ENCODE measurements around the gene IRAK2. TPM values are rescaled to one million over a fixed set of nuclear protein-coding genes. Genes with fewer than 3 reads are reported as not detected.
"Not testable (repeated sequence)": the region's sequence is repeated elsewhere in the genome, so short reads cannot be mapped to it uniquely, and the experiment has no call there.

Gene IRAK2
- polyA plus RNA-seq, 2 donors, result 6.1 to 7.1 TPM

DNA sequence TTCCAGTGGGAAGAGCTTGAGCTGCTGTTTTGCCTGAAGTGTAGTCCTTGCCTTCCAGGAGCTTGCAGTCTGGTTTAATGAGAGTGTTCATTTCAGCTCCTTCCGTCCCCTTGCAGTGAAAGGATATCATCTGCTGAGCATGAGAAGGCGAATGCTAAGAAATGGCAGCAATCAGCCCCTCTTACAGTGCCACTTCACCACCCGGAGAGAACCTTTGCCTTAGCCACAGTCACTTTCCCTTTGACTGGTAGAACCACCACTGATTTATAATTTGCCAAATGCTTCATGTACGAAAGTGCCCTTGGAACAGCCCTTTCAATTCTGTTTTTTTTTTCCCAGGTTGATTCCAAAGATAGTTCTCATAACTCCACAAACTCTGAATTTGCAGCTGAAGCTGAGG is 95.1 kb downstream of the IRAK2 start:
- Histone ChIP-seq H3K4me1 (ENCODE audit: control insufficient read depth in 2 of 2, insufficient read depth in 2 of 2, low read length in 1 of 2) (no peaks in the 10 kb centered on the region), H3K4me3 (ENCODE audit: low read depth in 1 of 2, low read length in 2 of 2) (no peak overlapping the region), H3K27me3 (ENCODE audit: control insufficient read depth in 1 of 2, insufficient read depth in 2 of 2, low read length in 2 of 2) (no peaks in the 10 kb centered on the region), H3K9me3 (ENCODE audit: control insufficient read depth in 2 of 2, insufficient read depth in 1 of 2, low read depth in 1 of 2, low read length in 1 of 2) (no peaks in the 10 kb centered on the region), H3K36me3 (ENCODE audit: control insufficient read depth in 2 of 2, insufficient read depth in 2 of 2, low read length in 1 of 2) (peaks cover 0 to 12% of the 10 kb centered on the region in 2 donors), H3K27ac (ENCODE audit: low read depth in 2 of 2, low read length in 1 of 2) (no peak overlapping the region)
- WGBS, 2 donors, result 82 to 88% methylated on average over 4 of the region's 4 CpGs

DNA sequence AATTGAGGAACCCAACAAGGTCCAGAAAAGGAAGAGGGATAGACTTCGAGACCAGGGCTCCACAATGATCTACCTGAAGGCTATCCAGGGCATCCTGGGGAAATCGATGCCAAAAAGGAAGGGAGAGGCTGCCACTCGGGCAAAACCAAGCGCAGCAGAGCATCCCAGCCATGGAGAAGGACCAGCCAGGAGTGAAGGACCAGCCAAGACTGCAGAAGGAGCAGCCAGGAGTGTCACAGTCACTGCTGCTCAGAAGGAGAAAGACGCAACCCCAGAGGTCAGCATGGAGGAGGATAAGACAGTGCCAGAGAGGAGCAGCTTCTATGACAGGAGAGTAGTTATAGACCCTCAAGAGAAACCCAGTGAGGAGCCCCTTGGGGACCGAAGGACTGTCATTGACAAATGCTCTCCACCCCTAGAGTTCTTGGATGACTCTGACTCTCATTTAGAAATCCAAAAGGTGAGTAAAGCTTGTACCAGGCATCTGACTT is 95.5 kb downstream of the IRAK2 start:
- H3K27ac ChIP-seq (ENCODE audit: low read depth in 2 of 2, low read length in 1 of 2), result no peak overlapping the region
- H3K4me1 ChIP-seq (ENCODE audit: control insufficient read depth in 2 of 2, insufficient read depth in 2 of 2, low read length in 1 of 2), result no peaks in the 10 kb centered on the region
- peaks cover 0 to 12% of the 10 kb centered on the region in 2 donors for H3K36me3 ChIP-seq (ENCODE audit: control insufficient read depth in 2 of 2, insufficient read depth in 2 of 2, low read length in 1 of 2)
- H3K27me3 ChIP-seq (ENCODE audit: control insufficient read depth in 1 of 2, insufficient read depth in 2 of 2, low read length in 2 of 2), result no peaks in the 10 kb centered on the region
- 84 to 91% methylated on average over 6 of the region's 6 CpGs for WGBS, 2 donors
- H3K9me3 ChIP-seq (ENCODE audit: control insufficient read depth in 2 of 2, insufficient read depth in 1 of 2, low read depth in 1 of 2, low read length in 1 of 2), result no peaks in the 10 kb centered on the region
- no peak overlapping the region for H3K4me3 ChIP-seq (ENCODE audit: low read depth in 1 of 2, low read length in 2 of 2)

DNA sequence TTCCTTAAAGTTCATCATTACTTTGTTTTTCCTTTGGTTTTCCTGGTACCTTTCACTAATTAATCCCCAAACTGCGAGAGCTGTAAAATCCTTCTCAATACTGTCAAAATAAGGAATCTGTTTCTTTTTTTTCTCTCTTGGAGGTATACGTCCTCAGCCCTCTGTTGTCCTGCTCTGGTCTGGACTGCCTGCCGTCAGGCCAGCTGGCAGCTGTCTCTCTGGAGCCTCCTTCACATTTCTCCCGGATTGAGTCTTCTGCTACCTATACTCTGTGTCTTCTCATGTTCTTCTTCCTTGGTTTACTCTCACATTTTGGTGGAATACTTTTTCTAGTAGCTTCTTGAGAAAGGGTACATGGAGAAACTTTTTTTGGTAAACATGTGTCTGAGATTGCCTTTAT is 97.3 kb downstream of the IRAK2 start:
- Histone ChIP-seq H3K4me1 (ENCODE audit: control insufficient read depth in 2 of 2, insufficient read depth in 2 of 2, low read length in 1 of 2) (no peaks in the 10 kb centered on the region), H3K27me3 (ENCODE audit: control insufficient read depth in 1 of 2, insufficient read depth in 2 of 2, low read length in 2 of 2) (no peaks in the 10 kb centered on the region), H3K4me3 (ENCODE audit: low read depth in 1 of 2, low read length in 2 of 2) (no peak overlapping the region), H3K27ac (ENCODE audit: low read depth in 2 of 2, low read length in 1 of 2) (no peak overlapping the region), H3K36me3 (ENCODE audit: control insufficient read depth in 2 of 2, insufficient read depth in 2 of 2, low read length in 1 of 2) (peaks cover 2 to 11% of the 10 kb centered on the region in 2 donors), H3K9me3 (ENCODE audit: control insufficient read depth in 2 of 2, insufficient read depth in 1 of 2, low read depth in 1 of 2, low read length in 1 of 2) (no peaks in the 10 kb centered on the region)
- 73 to 80% methylated on average over 4 of the region's 4 CpGs for WGBS, 2 donors

DNA sequence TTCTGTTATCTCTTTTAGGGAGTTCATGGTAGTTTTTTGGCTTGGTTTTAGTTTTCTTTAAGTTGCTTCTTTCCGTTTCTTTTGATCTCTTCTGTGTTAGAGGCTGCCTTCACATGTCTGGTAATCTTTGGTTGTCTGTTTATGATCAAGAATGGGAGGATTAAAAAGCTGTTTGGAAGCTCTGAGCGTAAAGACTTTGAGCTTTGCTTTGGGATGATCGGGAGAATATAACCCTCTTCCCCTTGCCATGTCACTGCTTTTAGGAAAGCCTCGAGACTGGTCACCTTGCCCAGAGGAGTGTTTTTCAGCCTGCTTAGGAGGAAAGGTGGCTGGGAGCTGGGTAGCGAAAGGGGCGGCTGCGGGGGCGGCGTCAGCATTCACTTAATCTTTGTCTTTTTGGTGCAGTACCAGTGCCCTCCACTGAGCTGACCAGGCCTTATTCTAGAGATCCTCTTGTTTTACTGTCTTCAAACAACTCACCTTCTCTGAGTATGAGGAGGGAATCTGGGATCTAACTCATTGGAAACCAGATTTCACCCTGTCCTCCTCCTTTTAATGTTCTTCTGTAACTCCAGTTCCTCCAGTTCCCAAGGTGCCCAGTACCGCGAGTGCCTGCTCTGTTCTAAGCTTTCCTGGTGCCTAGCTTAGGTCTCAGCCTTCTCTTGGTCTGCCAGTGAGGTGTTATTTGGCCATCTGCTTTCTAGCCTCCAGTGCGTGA is 99.1 kb downstream of the IRAK2 start:
- H3K4me1 ChIP-seq (ENCODE audit: control insufficient read depth in 2 of 2, insufficient read depth in 2 of 2, low read length in 1 of 2), result no peaks in the 10 kb centered on the region
- H3K36me3 ChIP-seq (ENCODE audit: control insufficient read depth in 2 of 2, insufficient read depth in 2 of 2, low read length in 1 of 2), result peaks cover 2 to 10% of the 10 kb centered on the region in 2 donors
- H3K27me3 ChIP-seq (ENCODE audit: control insufficient read depth in 1 of 2, insufficient read depth in 2 of 2, low read length in 2 of 2), result no peaks in the 10 kb centered on the region
- WGBS, 2 donors, result 47 to 53% methylated on average over 12 of the region's 12 CpGs
- no peak overlapping the region for H3K27ac ChIP-seq (ENCODE audit: low read depth in 2 of 2, low read length in 1 of 2)
- no peaks in the 10 kb centered on the region for H3K9me3 ChIP-seq (ENCODE audit: control insufficient read depth in 2 of 2, insufficient read depth in 1 of 2, low read depth in 1 of 2, low read length in 1 of 2)
- H3K4me3 ChIP-seq (ENCODE audit: low read depth in 1 of 2, low read length in 2 of 2), result no peak overlapping the region

DNA sequence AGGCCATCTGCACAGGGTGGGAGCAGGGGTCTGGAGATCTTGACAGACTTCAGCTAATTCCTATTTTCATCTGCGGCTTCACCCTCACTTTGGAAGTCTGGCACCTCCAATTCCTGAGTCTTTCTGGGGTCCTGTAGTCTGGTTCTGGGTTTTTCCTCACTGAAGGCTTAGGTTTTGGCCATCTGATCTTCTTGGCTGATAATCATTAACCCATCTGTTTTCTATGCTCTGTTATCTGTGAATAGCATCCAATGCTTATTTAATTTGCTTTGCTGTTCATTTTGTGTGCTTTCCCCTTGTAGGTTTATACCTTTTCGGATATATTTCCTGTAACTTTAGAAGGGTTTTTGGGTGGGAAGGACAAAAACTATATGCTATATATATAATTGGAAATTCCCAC is 101.1 kb downstream of the IRAK2 start:
- Histone ChIP-seq H3K36me3 (ENCODE audit: control insufficient read depth in 2 of 2, insufficient read depth in 2 of 2, low read length in 1 of 2) (peaks cover 2 to 19% of the 10 kb centered on the region in 2 donors), H3K27me3 (ENCODE audit: control insufficient read depth in 1 of 2, insufficient read depth in 2 of 2, low read length in 2 of 2) (no peaks in the 10 kb centered on the region), H3K4me1 (ENCODE audit: control insufficient read depth in 2 of 2, insufficient read depth in 2 of 2, low read length in 1 of 2) (no peaks in the 10 kb centered on the region), H3K27ac (ENCODE audit: low read depth in 2 of 2, low read length in 1 of 2) (no peak overlapping the region), H3K4me3 (ENCODE audit: low read depth in 1 of 2, low read length in 2 of 2) (no peak overlapping the region), H3K9me3 (ENCODE audit: control insufficient read depth in 2 of 2, insufficient read depth in 1 of 2, low read depth in 1 of 2, low read length in 1 of 2) (no peaks in the 10 kb centered on the region)
- WGBS, 2 donors, result 95 to 98% methylated on average over 2 of the region's 2 CpGs

DNA sequence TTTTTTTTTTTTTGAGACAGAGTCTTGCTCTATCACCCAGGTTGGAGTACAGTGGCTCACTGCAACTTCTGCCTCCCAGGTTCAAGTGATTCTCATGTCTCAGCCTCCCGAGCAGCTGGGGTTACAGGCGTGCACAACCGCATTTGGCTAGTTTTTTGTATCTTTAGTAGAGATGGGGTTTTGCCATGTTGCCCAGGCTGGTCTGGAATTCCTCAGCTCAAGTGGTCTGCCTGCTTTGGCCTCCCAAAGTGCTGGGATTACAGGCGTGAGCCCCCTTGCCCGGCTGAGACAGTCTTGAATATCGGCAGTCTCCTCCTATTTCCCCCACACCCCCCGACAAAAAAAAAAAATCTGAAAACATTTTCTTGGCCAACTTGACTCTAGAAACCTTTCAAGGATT is 102.2 kb downstream of the IRAK2 start:
- not testable (repeated sequence) for H3K27me3 ChIP-seq (ENCODE audit: control insufficient read depth in 1 of 2, insufficient read depth in 2 of 2, low read length in 2 of 2); H3K9me3 ChIP-seq (ENCODE audit: control insufficient read depth in 2 of 2, insufficient read depth in 1 of 2, low read depth in 1 of 2, low read length in 1 of 2); H3K4me1 ChIP-seq (ENCODE audit: control insufficient read depth in 2 of 2, insufficient read depth in 2 of 2, low read length in 1 of 2); H3K27ac ChIP-seq (ENCODE audit: low read depth in 2 of 2, low read length in 1 of 2); H3K4me3 ChIP-seq (ENCODE audit: low read depth in 1 of 2, low read length in 2 of 2)
- peaks cover 2 to 17% of the 10 kb centered on the region in 2 donors for H3K36me3 ChIP-seq (ENCODE audit: control insufficient read depth in 2 of 2, insufficient read depth in 2 of 2, low read length in 1 of 2)
- whole genome bisulfite sequencing, 2 donors, result 85 to 92% methylated on average over 7 of the region's 7 CpGs

DNA sequence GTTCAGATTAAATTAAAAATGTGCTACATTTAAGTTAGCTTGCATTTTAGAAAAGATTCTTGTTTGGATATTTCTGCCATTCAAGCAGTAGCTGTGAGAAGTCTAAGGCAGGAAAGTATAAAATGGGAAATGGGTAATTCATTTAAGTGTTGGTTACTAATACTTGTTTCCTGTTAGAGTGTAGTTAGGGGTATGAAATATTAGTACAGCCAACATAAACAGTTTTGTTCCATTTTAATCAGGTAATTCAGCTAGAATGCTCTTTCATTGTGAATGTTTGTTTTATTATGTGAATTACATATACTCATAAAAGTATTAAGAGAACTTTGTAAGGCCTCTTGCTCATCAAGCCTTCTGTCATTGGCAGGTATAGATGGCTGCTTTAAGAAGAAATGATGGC is 103.4 kb downstream of the IRAK2 start:
- Histone ChIP-seq H3K36me3 (ENCODE audit: control insufficient read depth in 2 of 2, insufficient read depth in 2 of 2, low read length in 1 of 2) (peaks cover 2 to 17% of the 10 kb centered on the region in 2 donors), H3K4me1 (ENCODE audit: control insufficient read depth in 2 of 2, insufficient read depth in 2 of 2, low read length in 1 of 2) (no peaks in the 10 kb centered on the region), H3K27ac (ENCODE audit: low read depth in 2 of 2, low read length in 1 of 2) (no peak overlapping the region), H3K27me3 (ENCODE audit: control insufficient read depth in 1 of 2, insufficient read depth in 2 of 2, low read length in 2 of 2) (no peaks in the 10 kb centered on the region), H3K4me3 (ENCODE audit: low read depth in 1 of 2, low read length in 2 of 2) (no peak overlapping the region), H3K9me3 (ENCODE audit: control insufficient read depth in 2 of 2, insufficient read depth in 1 of 2, low read depth in 1 of 2, low read length in 1 of 2) (no peaks in the 10 kb centered on the region)

DNA sequence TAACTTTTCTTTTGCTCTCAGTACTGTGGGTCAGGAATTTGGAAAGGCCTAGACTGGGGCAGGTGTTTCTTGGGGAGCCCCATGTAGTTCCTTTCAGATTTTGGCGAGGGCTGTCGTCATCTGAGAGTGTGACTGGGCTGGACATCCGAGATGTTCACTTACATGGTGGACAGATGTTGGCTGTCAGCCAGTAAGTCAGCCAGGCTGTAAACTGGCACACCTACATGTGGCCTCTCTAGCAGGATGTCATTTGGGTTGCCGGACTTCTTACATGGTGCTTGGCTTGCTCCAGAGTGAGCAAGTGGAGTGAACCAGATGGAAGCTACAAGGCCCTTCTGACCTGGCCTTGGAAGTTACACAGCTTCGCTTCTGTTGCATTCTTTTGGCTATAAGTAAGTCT is 104.2 kb downstream of the IRAK2 start:
- no peaks in the 10 kb centered on the region for H3K4me1 ChIP-seq (ENCODE audit: control insufficient read depth in 2 of 2, insufficient read depth in 2 of 2, low read length in 1 of 2)
- H3K27ac ChIP-seq (ENCODE audit: low read depth in 2 of 2, low read length in 1 of 2), result no peak overlapping the region
- no peaks in the 10 kb centered on the region for H3K27me3 ChIP-seq (ENCODE audit: control insufficient read depth in 1 of 2, insufficient read depth in 2 of 2, low read length in 2 of 2)
- 92 to 95% methylated on average over 5 of the region's 5 CpGs for WGBS, 2 donors
- H3K4me3 ChIP-seq (ENCODE audit: low read depth in 1 of 2, low read length in 2 of 2), result no peak overlapping the region
- H3K36me3 ChIP-seq (ENCODE audit: control insufficient read depth in 2 of 2, insufficient read depth in 2 of 2, low read length in 1 of 2), result peaks cover 2 to 17% of the 10 kb centered on the region in 2 donors
- H3K9me3 ChIP-seq (ENCODE audit: control insufficient read depth in 2 of 2, insufficient read depth in 1 of 2, low read depth in 1 of 2, low read length in 1 of 2), result no peaks in the 10 kb centered on the region

DNA sequence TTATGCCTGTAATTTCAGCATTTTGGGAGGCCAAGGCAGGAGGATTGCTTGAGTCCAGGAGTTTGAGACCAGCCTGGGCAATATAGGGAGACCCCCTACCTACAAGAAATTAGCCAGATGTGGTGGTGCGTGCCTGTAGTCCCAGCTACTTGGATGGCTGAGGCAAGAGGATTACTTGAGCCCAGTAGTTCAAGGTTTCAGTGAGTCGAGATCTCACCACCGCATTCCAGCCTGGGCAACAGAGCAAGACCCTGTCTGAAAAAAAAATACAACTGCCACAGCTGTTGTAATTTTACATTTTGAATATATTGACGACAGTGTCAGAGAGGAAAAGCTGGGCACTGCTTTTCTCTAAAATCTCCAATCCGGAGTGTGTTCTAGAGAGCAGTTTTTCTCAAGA is 104.7 kb downstream of the IRAK2 start:
- H3K36me3 ChIP-seq (ENCODE audit: control insufficient read depth in 2 of 2, insufficient read depth in 2 of 2, low read length in 1 of 2), result peaks cover 2 to 17% of the 10 kb centered on the region in 2 donors
- no peaks in the 10 kb centered on the region for H3K9me3 ChIP-seq (ENCODE audit: control insufficient read depth in 2 of 2, insufficient read depth in 1 of 2, low read depth in 1 of 2, low read length in 1 of 2)
- no peaks in the 10 kb centered on the region for H3K27me3 ChIP-seq (ENCODE audit: control insufficient read depth in 1 of 2, insufficient read depth in 2 of 2, low read length in 2 of 2)
- 94 to 98% methylated on average over 5 of the region's 5 CpGs for WGBS, 2 donors
- no peaks in the 10 kb centered on the region for H3K4me1 ChIP-seq (ENCODE audit: control insufficient read depth in 2 of 2, insufficient read depth in 2 of 2, low read length in 1 of 2)
- no peak overlapping the region for H3K27ac ChIP-seq (ENCODE audit: low read depth in 2 of 2, low read length in 1 of 2)
- no peak overlapping the region for H3K4me3 ChIP-seq (ENCODE audit: low read depth in 1 of 2, low read length in 2 of 2)

DNA sequence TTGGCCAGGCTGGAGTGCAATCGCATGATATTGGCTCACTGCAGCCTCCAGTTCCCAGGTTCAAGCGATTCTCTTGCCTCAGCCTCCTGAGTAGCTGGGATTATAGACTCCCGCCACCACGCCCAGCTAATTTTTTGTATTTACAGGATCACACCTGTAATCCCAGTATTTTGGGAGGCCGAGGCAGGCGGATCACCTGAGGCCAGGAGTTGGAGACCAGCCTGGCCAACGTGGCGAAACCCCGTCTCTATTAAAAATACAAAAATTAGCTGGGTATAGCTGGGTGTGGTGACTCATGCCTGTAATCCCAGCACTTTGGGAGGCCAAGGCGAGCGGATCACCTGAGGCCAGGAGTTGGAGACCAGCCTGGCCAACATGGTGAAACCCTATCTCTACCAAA is 107.8 kb downstream of the IRAK2 start:
- peaks cover 0 to 19% of the 10 kb centered on the region in 2 donors for H3K36me3 ChIP-seq (ENCODE audit: control insufficient read depth in 2 of 2, insufficient read depth in 2 of 2, low read length in 1 of 2)
- not testable (repeated sequence) for H3K9me3 ChIP-seq (ENCODE audit: control insufficient read depth in 2 of 2, insufficient read depth in 1 of 2, low read depth in 1 of 2, low read length in 1 of 2); H3K4me1 ChIP-seq (ENCODE audit: control insufficient read depth in 2 of 2, insufficient read depth in 2 of 2, low read length in 1 of 2); H3K4me3 ChIP-seq (ENCODE audit: low read depth in 1 of 2, low read length in 2 of 2); H3K27me3 ChIP-seq (ENCODE audit: control insufficient read depth in 1 of 2, insufficient read depth in 2 of 2, low read length in 2 of 2); H3K27ac ChIP-seq (ENCODE audit: low read depth in 2 of 2, low read length in 1 of 2)
- WGBS, 2 donors, result 87 to 88% methylated on average over 11 of the region's 11 CpGs

All from esophagus (tissue), 2 donors.